Fibroblast of skin of scalp (primary cell): ENCODE data around the gene CLCNKB. TPM values are rescaled to one million over a fixed set of nuclear protein-coding genes. Genes with fewer than 3 reads are reported as not detected.
"Not testable (repeated sequence)": the region's sequence is repeated elsewhere in the genome, so short reads cannot be mapped to it uniquely, and the experiment has no call there.

Experiments used
- DNase-seq: peaks from one replicate; pipeline ENCODE4 v3.0.0-alpha.2; 2013
- polyA plus RNA-seq, 2 experiments: library from polyadenylated mRNA; unstranded; fragments of 120-200 nt; gene quantifications; one replicate each; pipeline ENCODE4 v1.2.1, GENCODE V29; 2013; ENCODE audit not compliant: insufficient read length in 2 of 2

Gene CLCNKB
- 0.16 TPM for polyA plus RNA-seq (2013, experiment 1 of 2; ENCODE audit: insufficient read length)
- 0.37 TPM for polyA plus RNA-seq (2013, experiment 2 of 2; ENCODE audit: insufficient read length)

- DNase-seq: no peak
These were observed at the start of gene CLCNKB for GRCh38 chr1:16043521-16043920. CLCNKB (plus strand) TSS chr1:16043782; CDS start chr1:16044493, 711 bp downstream.

- no peak for DNase-seq
These were observed 49.5 kb upstream of the CLCNKB start for GRCh38 chr1:15994081-15994480.

GRCh38 chr1:15994590-15995351, 48.8 kb upstream of the CLCNKB start:
- peak; percentile 61 for DNase-seq

GRCh38 chr1:15997076-15997585, 46.5 kb upstream of the CLCNKB start:
- no peak for DNase-seq

GRCh38 chr1:15997637-15998280, 45.8 kb upstream of the CLCNKB start:
- DNase-seq: no peak

GRCh38 chr1:15998929-15999328, 44.7 kb upstream of the CLCNKB start:
- no peak for DNase-seq

GRCh38 chr1:16001274-16001673, 42.3 kb upstream of the CLCNKB start:
- not testable (repeated sequence) for DNase-seq

GRCh38 chr1:16005597-16005996, 38.0 kb upstream of the CLCNKB start:
- DNase-seq: no peak

GRCh38 chr1:16006010-16006409, 37.6 kb upstream of the CLCNKB start:
- no peak for DNase-seq

- DNase-seq: no peak
These were observed 36.8 kb upstream of the CLCNKB start for GRCh38 chr1:16006552-16007485.

GRCh38 chr1:16007671-16008341, 35.8 kb upstream of the CLCNKB start:
- DNase-seq: no peak

GRCh38 chr1:16009030-16009460, 34.5 kb upstream of the CLCNKB start:
- DNase-seq: peak; percentile 74

- DNase-seq: no peak
These were observed 33.9 kb upstream of the CLCNKB start for GRCh38 chr1:16009678-16010077.

GRCh38 chr1:16010837-16011236, 32.7 kb upstream of the CLCNKB start:
- DNase-seq: no peak

GRCh38 chr1:16011936-16012589, 31.5 kb upstream of the CLCNKB start:
- DNase-seq: no peak

- peak; percentile 78 for DNase-seq
These were observed 30.9 kb upstream of the CLCNKB start for GRCh38 chr1:16012590-16013219.

- DNase-seq: peak; percentile 80
These were observed 30.2 kb upstream of the CLCNKB start for GRCh38 chr1:16013220-16013907.

- no peak for DNase-seq
These were observed 29.7 kb upstream of the CLCNKB start for GRCh38 chr1:16013908-16014258.

- peak; percentile 64 for DNase-seq
These were observed 28.8 kb upstream of the CLCNKB start for GRCh38 chr1:16014509-16015482.
